ENCODE results near the gene GNPNAT1. TPM values are rescaled to one million over a fixed set of nuclear protein-coding genes. Genes with fewer than 3 reads are reported as not detected.

Gene GNPNAT1
- total RNA-seq, 4 donors from 2014 or later = 4.8 to 18.6 (median 9.5) TPM

GRCh38 chr14:52801014-52801712 lies 9.8 kb upstream of the GNPNAT1 start:
- H3K27ac ChIP-seq = peak overlapping the region in 1 of 4 donors; percentile 0
- peaks cover 0 to 6% (median 0%) of the 10 kb centered on the region in 4 donors for H3K4me1 ChIP-seq
- TF ChIP-seq POLR2A (IDR thresholded peaks at IDR 0.05) (no peak), EP300 (IDR thresholded peaks at IDR 0.05) (no peak)
- TF ChIP-seq, protein P1, sequence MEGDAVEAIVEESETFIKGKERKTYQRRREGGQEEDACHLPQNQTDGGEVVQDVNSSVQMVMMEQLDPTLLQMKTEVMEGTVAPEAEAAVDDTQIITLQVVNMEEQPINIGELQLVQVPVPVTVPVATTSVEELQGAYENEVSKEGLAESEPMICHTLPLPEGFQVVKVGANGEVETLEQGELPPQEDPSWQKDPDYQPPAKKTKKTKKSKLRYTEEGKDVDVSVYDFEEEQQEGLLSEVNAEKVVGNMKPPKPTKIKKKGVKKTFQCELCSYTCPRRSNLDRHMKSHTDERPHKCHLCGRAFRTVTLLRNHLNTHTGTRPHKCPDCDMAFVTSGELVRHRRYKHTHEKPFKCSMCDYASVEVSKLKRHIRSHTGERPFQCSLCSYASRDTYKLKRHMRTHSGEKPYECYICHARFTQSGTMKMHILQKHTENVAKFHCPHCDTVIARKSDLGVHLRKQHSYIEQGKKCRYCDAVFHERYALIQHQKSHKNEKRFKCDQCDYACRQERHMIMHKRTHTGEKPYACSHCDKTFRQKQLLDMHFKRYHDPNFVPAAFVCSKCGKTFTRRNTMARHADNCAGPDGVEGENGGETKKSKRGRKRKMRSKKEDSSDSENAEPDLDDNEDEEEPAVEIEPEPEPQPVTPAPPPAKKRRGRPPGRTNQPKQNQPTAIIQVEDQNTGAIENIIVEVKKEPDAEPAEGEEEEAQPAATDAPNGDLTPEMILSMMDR (IDR thresholded peaks at IDR 0.05) = no peak
- H3K4me3 ChIP-seq = no peak overlapping the region
- H3K27me3 ChIP-seq = no peaks in the 10 kb centered on the region
- 58 to 63% methylated on average over 5 of the region's 5 CpGs for WGBS, 2 donors
- H3K36me3 ChIP-seq = no peaks in the 10 kb centered on the region
- DNase-seq (ENCODE audit: low spot score in 2 of 2) = no peak
- H3K9me3 ChIP-seq = no peaks in the 10 kb centered on the region

DNA sequence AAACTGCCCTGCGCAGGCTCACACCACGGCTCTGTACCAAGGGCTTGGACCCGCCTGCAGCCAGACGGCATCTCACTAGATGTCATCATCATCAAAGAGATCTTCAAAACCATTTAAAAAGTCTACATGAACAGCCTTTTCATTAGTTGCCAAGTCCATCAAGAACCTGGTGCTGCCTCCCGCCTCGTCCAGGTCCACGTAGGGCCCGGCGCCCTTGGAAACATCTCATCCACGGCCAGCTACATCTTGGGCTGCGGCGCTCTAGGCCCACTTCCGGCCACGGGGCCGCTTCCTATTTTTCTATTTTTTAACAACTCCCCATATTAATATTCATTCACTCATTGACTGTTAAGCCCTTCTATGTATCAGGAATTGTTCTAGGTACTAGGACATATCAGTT lies 7.4 kb upstream of the GNPNAT1 start:
- Histone ChIP-seq H3K27ac (no peak overlapping the region), H3K4me1 (peaks cover 0 to 6% (median 0%) of the 10 kb centered on the region in 4 donors), H3K9me3 (no peaks in the 10 kb centered on the region), H3K4me3 (no peak overlapping the region), H3K36me3 (no peaks in the 10 kb centered on the region), H3K27me3 (no peaks in the 10 kb centered on the region)
- WGBS, 2 donors = 94 to 95% methylated on average over 15 of the region's 15 CpGs
- TF ChIP-seq POLR2A (IDR thresholded peaks at IDR 0.05) (no peak), EP300 (IDR thresholded peaks at IDR 0.05) (no peak)
- TF ChIP-seq, protein P1 (IDR thresholded peaks at IDR 0.05) = no peak
- DNase-seq (ENCODE audit: low spot score in 2 of 2) = no peak

DNA sequence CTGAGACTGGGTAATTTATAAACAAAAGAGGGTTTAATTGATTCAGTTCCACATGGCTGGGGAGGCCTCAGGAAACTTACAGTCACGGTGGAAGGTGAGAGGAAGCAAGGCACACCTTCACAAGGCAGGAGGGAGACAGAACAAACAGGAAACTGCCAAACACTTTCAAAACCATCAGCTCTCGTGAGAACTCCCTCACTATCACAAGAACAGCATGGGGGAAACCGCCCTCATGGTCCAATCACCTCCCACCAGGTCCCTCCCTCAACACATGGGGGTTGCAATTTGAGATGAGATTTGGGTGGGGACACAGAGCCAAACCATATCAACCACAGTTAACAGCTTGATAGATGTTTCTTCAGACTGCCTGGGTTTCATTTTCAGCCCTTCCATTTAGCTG lies 6.2 kb upstream of the GNPNAT1 start:
- TF ChIP-seq POLR2A (IDR thresholded peaks at IDR 0.05) (no peak), EP300 (IDR thresholded peaks at IDR 0.05) (no peak)
- TF ChIP-seq, protein P1 (IDR thresholded peaks at IDR 0.05) = no peak
- Histone ChIP-seq H3K4me1 (peaks cover 0 to 6% (median 0%) of the 10 kb centered on the region in 4 donors), H3K27me3 (no peaks in the 10 kb centered on the region), H3K27ac (no peak overlapping the region), H3K9me3 (no peaks in the 10 kb centered on the region), H3K36me3 (no peaks in the 10 kb centered on the region), H3K4me3 (no peak overlapping the region)
- no peak for DNase-seq (ENCODE audit: low spot score in 2 of 2)
- 67 to 70% methylated on average over 3 of the region's 3 CpGs for WGBS, 2 donors

DNA sequence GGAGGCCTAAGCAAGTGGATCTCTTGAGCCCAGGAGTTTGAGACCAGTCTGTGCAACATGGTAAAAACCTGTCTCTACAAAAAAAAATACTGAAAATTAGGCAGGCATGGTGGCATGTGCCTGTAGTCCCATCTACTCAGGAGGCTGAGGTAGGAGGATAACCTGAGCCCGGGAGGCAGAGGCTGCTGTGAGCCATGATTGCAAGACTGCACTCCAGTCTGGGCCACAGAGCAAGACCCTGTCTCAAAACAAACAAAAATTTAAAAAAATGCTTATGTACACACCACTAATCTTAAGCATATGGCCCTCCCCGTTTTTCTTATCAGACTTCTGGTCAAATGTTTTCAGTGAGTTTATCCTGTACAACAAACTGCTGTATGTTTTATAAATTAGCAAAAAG lies 1.7 kb upstream of the GNPNAT1 start:
- H3K36me3 ChIP-seq = no peaks in the 10 kb centered on the region
- H3K4me1 ChIP-seq = peaks cover 0 to 28% (median 11%) of the 10 kb centered on the region in 4 donors
- H3K27me3 ChIP-seq = no peaks in the 10 kb centered on the region
- DNase-seq (ENCODE audit: low spot score in 2 of 2) = no peak
- no peak overlapping the region for H3K4me3 ChIP-seq
- H3K27ac ChIP-seq = no peak overlapping the region
- no peaks in the 10 kb centered on the region for H3K9me3 ChIP-seq
- TF ChIP-seq EP300 (IDR thresholded peaks at IDR 0.05) = no peak
- TF ChIP-seq, protein P1 (IDR thresholded peaks at IDR 0.05) = no peak
- 70 to 80% methylated on average over 2 of the region's 2 CpGs for WGBS, 2 donors

DNA sequence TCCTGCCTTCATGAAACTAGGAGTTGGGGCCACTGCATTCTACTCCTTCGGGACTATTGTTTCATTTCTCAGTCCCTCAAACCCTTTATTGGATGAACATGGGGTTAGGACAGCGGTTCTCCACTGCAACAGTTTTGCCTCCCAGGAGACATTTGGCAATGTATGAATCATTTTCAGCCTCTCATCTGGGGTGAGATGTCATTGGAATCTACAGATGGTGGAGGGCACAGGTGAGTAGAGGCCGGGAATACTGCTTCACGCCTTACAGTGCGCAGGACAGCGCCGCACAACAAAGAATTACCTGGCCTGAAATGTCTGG lies 649 bp upstream of the GNPNAT1 start:
- no peaks in the 10 kb centered on the region for H3K9me3 ChIP-seq
- H3K4me1 ChIP-seq = peaks cover 0 to 28% (median 11%) of the 10 kb centered on the region in 4 donors
- H3K36me3 ChIP-seq = no peaks in the 10 kb centered on the region
- WGBS, 2 donors = 71 to 73% methylated on average over 7 of the region's 7 CpGs
- TF ChIP-seq POLR2A (IDR thresholded peaks at IDR 0.05) (no peak), EP300 (IDR thresholded peaks at IDR 0.05) (no peak)
- TF ChIP-seq, protein P1 (IDR thresholded peaks at IDR 0.05) = no peak
- peak overlapping the region; percentile 43 to 94 (median 64) for H3K4me3 ChIP-seq
- no peaks in the 10 kb centered on the region for H3K27me3 ChIP-seq
- peak overlapping the region; percentile 49 to 94 (median 88) for H3K27ac ChIP-seq
- no peak for DNase-seq (ENCODE audit: low spot score in 2 of 2)
